Lung (tissue), 12 donors: Measurements from ENCODE around the gene STK11. TPM values are rescaled to one million over a fixed set of nuclear protein-coding genes. Genes with fewer than 3 reads are reported as not detected.
A peak's percentile ranks its signal among the peaks of the same experiment; 100 is the strongest.

Source experiments
- ATAC-seq: fragments of 200-7000 bp; cut with Tn5 transposase; one replicate; pipeline ENCODE4 v1.9.1; 2020; ENCODE audit warnings: moderate number of reproducible peaks; ENCODE audit not compliant: insufficient read depth, low FRiP score
- DNase-seq, 3 donors: peaks; one replicate each; pipeline ENCODE4 v3.0.0-alpha.2; 2013 to 2017
- H3K27ac ChIP-seq, 2 donors: one replicate each; pipeline ENCODE4 v1.5.1; 2013; ENCODE audit warnings: mild to moderate bottlenecking in 2 of 2, moderate library complexity in 2 of 2, control low read depth in 1 of 2, inconsistent platforms in 1 of 2, low read depth in 1 of 2, low read length in 1 of 2
- H3K27me3 ChIP-seq, 3 donors: one replicate each; pipeline ENCODE4 v1.5.1; 2013; ENCODE audit warnings: low read length in 2 of 3; ENCODE audit not compliant: control insufficient read depth in 3 of 3, insufficient read depth in 3 of 3
- H3K36me3 ChIP-seq, 4 donors: one replicate each; pipeline ENCODE4 v1.5.1; 2013; ENCODE audit warnings: low read length in 4 of 4, mild to moderate bottlenecking in 1 of 4, moderate library complexity in 1 of 4; ENCODE audit not compliant: control insufficient read depth in 4 of 4, insufficient read depth in 4 of 4
- H3K4me1 ChIP-seq, 5 donors: one replicate each; pipeline ENCODE4 v1.5.1; 2013; ENCODE audit warnings: low read length in 5 of 5, mild to moderate bottlenecking in 2 of 5, moderate library complexity in 1 of 5; ENCODE audit not compliant: control insufficient read depth in 5 of 5, insufficient read depth in 5 of 5
- H3K4me3 ChIP-seq: one replicate; pipeline ENCODE4 v1.5.1; 2013; ENCODE audit warnings: mild to moderate bottlenecking, control low read depth, moderate library complexity
- H3K9ac ChIP-seq, 2 donors: one replicate each; pipeline ENCODE4 v1.5.1; 2013; ENCODE audit warnings: low read length in 2 of 2, control low read depth in 1 of 2; ENCODE audit not compliant: insufficient read depth in 1 of 2
- H3K9me3 ChIP-seq, 4 donors: one replicate each; pipeline ENCODE4 v1.5.1; 2013; ENCODE audit warnings: low read length in 3 of 4, mild to moderate bottlenecking in 1 of 4, moderate library complexity in 1 of 4; ENCODE audit not compliant: control insufficient read depth in 4 of 4, insufficient read depth in 3 of 4
- CTCF ChIP-seq: IDR thresholded peaks from 2 replicates; pipeline ENCODE4 v1.5.1; 2012; ENCODE audit warnings: mild to moderate bottlenecking; ENCODE audit errors: control extremely low read depth, extremely low read depth
- WGBS, 2 donors: extraction: QIAGEN DNeasy Blood & Tissue Kit; methylation state at CpG; one replicate each; pipeline ENCODE4 v1.1.7; 2013; 5-methylcytosine and 5-hydroxymethylcytosine counted together
- polyA plus RNA-seq, 2 donors: library from polyadenylated mRNA; stranded (reverse); fragments of 200-250 nt; gene quantifications; one replicate each; pipeline ENCODE4 v1.2.1, GENCODE V29; 2013
- total RNA-seq, 2 donors: library from RNA; depleted of rRNA in 1 of 2; stranded (reverse); fragments of >200 nt in 1 of 2; gene quantifications; one replicate each; pipeline ENCODE4 v1.2.1, GENCODE V29; 2014 to 2021
- donor health status: control.
- donor health status: control.
- donor health status: Bipolar disorder and iron deficiency.
- donor health status: healthy.
- donor health status: DM: yes; HTN: yes; CAD: no.

The STK11 gene
- total and polyA plus RNA-seq, 4 donors: 43.1 to 59.8 (median 54.6) TPM

DNA sequence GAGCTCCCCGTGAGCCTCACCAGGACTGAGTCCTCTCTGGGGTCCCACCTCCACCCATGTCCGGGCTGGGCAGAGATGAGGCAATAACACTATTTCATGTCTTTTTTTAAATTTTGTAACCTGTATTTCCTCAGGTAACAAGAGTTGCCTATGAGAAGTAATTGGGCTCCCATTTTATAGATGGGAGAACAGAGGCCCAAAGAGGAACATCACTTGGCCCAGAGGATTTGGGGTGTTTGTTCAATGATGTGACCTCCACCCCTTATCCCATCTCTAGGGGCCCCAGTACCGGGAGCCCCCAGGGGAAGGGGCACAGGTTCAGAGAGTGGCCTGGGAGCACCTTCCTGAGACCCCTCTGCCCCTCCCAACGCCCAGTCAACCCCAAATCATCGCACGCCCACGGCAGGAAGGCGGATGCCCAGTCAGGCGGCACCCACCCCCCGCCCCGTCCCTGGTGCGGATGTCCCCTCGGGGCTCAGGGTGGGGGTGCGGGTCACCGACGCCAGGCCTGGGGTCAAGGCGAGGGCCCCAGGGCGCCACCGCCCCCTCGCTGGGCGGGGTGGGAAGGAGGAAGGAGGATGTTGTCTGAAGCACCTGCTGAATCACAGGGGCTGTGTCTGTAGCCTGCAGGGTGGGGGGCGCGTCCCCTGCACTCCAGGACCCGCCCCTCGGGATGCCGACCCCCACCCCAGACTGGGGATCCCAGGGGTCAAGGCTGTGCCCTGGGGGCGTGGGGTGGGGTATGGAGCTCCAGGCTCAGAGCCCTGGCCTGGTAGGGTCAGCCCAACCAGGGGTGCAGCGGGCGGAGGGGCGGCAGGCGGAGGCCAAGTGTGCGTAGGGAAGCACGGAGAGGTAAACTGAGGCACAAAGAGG is 54.5 kb downstream of the STK11 start:
- Histone ChIP-seq H3K36me3 (peaks cover 7 to 24% (median 13%) of the 10 kb centered on the region in 4 donors), H3K9ac (no peak overlapping the region), H3K27ac (peak overlapping the region; percentile 83 to 97), H3K4me3 (no peak overlapping the region), H3K9me3 (no peaks in the 10 kb centered on the region), H3K27me3 (no peaks in the 10 kb centered on the region), H3K4me1 (peaks cover 0 to 40% (median 26%) of the 10 kb centered on the region in 5 donors)
- no peak for TF ChIP-seq CTCF
- 10 to 17% methylated on average over 27 to 33 of the region's 33 CpGs for WGBS, 2 donors
- no peak for ATAC-seq
- DNase-seq: peak in 2 of 3 donors; percentile 22 to 33

- peak overlapping the region; percentile 39 for H3K4me3 ChIP-seq
- H3K9ac ChIP-seq: peak overlapping the region; percentile 67 to 75
- 0 to 1% methylated on average over 48 to 83 of the region's 83 CpGs for WGBS, 2 donors
- peak overlapping the region; percentile 83 to 98 for H3K27ac ChIP-seq
- no peaks in the 10 kb centered on the region for H3K9me3 ChIP-seq
- peaks cover 3 to 15% (median 5%) of the 10 kb centered on the region in 4 donors for H3K36me3 ChIP-seq
- ATAC-seq (peak; percentile 83), DNase-seq (peak; percentile 96 to 98 (median 98))
- TF ChIP-seq CTCF: no peak
- no peaks in the 10 kb centered on the region for H3K27me3 ChIP-seq
- peaks cover 0 to 40% (median 30%) of the 10 kb centered on the region in 5 donors for H3K4me1 ChIP-seq
These were observed 55.4 kb downstream of the STK11 start for GRCh38 chr19:1260749-1261537.

- peak overlapping the region; percentile 82 to 98 for H3K27ac ChIP-seq
- H3K9ac ChIP-seq: peak overlapping the region; percentile 67 to 75
- peak in 1 of 3 donors; percentile 36 for DNase-seq
- H3K36me3 ChIP-seq: peaks cover 2 to 12% (median 4%) of the 10 kb centered on the region in 4 donors
- no peak for TF ChIP-seq CTCF
- H3K9me3 ChIP-seq: no peaks in the 10 kb centered on the region
- no peak for ATAC-seq
- WGBS, 2 donors: 10 to 12% methylated on average over 14 of the region's 14 CpGs
- H3K27me3 ChIP-seq: no peaks in the 10 kb centered on the region
- H3K4me1 ChIP-seq: peaks cover 0 to 45% (median 32%) of the 10 kb centered on the region in 5 donors
- peak overlapping the region; percentile 39 for H3K4me3 ChIP-seq
These were observed 55.9 kb downstream of the STK11 start for GRCh38 chr19:1261538-1261797.
